ENCODE measurements around the gene MLXIP.

GRCh38 chr12:122063694-122064024 lies 14.9 kb upstream of the MLXIP start:
- TF ChIP-seq POLR2AphosphoS5 (IDR thresholded peaks at IDR 0.05; ENCODE audit: borderline replicate concordance, low read depth, low read length) (no peak), EZH2 (IDR thresholded peaks at IDR 0.05) (no peak)

All from SK-N-MC (cell line).